IPS-18c (cell line): ENCODE data around the gene SCAPER.
"Not testable (repeated sequence)": the region's sequence is repeated elsewhere in the genome, so short reads cannot be mapped to it uniquely, and the experiment has no call there.

Experiments used
- H3K4me3 ChIP-seq: 2 replicates; pipeline ENCODE4 v1.7.0; 2013; ENCODE audit warnings: low read depth, mild to moderate bottlenecking, low read length, moderate library complexity; ENCODE audit not compliant: insufficient read depth
- H3K9me3 ChIP-seq: one replicate; pipeline ENCODE4 v1.6.1; 2013; ENCODE audit warnings: mild to moderate bottlenecking, low read length, moderate library complexity; ENCODE audit not compliant: control insufficient read depth, insufficient read depth

SCAPER gene

DNA sequence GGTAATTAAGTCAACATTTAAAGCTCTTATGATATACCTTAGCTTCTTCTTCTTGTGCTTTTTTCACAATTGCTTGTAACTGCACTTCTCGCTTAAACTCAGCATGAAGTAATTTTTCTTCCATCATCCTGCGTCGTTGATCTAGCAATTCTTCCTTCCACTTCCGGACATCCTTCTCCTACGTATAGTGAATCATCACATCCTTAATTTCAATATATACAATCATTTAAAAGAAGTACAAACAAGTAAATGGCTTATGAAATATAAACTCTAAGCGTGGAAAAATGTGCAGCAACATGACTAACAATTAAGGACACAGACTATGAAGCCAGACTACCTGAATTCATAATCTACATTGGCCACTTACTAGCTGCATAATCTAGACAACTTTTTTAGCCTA lies 151.4 kb downstream of the SCAPER start:
- Histone ChIP-seq H3K4me3 (no peak overlapping the region), H3K9me3 (no peaks in the 10 kb centered on the region)

DNA sequence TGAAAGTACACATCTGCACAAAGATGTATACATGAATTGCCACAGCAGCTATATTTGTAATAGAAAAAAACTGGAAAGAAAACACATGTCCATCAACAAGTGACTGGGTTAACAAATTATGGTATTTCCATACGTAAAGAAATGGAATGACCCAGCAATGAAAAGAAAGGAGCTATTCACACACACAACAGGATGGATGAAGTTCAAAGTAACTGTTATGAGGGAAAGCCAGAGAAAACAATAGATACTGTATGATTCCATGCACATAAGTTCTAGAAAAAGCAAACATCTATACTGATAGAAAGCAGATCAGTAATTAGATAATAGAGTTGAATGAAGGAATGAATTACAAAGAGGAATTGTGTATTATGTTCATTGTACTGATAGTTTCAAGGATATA lies 152.0 kb downstream of the SCAPER start:
- Histone ChIP-seq H3K9me3 (no peaks in the 10 kb centered on the region), H3K4me3 (no peak overlapping the region)

DNA sequence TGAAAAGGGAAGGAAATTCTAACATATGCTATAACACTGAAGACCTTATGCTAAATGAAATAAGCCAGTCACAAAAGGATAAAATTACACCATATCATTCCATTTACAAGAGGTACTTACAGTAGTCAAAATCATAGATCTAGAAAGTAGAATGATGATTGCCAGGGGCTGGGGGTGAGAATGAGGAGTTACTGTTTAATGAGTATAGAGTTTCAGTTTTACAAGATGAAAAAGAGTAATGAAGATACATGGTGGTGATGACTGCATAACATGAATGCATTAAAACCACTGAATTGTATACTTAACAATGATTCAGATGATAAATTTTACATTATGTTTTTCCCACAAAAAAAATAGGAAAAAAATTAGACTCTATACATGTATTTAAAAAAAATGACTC lies 152.6 kb downstream of the SCAPER start:
- H3K4me3 ChIP-seq = no peak overlapping the region
- no peaks in the 10 kb centered on the region for H3K9me3 ChIP-seq

DNA sequence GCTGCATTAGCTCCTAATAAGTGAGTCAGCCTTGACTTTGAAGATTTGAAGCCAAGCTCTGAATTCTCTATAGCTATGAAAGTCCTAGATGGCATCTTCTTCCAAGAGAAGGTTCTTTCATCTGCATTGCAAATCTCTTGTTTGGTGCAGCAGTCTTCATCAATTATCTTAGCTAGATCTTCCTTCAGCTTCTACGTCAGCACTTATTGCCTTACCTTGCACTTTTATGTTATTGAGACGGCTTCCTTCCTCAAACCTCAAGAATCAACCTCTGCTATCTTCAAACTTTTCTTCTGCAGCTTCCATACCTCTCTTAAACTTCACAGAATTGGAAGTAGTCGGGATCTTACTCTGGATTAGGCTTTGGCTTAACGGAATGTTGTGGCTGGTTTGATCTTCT lies 167.6 kb downstream of the SCAPER start:
- Histone ChIP-seq H3K9me3 (peaks cover 6% of the 10 kb centered on the region), H3K4me3 (no peak overlapping the region)

DNA sequence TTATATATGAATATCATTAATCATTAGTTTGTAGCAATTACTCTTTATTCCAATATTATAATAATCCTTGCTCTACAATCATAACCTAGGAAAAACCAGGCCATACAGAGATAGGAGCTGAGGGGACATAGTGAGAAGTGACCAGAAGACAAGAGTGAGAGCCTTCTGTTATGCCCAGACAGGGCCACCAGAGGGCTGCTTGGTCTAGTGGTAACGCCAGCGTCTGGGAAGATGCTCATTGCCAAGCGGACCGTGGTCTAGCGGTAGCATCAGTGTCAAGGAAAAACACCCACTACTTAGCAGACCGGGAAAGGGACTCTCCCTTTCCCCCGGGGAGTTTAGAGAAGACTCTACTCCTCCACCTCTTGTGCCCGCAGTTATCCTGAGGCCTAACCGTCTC lies 172.8 kb downstream of the SCAPER start:
- H3K9me3 ChIP-seq, H3K4me3 ChIP-seq: not testable (repeated sequence)

DNA sequence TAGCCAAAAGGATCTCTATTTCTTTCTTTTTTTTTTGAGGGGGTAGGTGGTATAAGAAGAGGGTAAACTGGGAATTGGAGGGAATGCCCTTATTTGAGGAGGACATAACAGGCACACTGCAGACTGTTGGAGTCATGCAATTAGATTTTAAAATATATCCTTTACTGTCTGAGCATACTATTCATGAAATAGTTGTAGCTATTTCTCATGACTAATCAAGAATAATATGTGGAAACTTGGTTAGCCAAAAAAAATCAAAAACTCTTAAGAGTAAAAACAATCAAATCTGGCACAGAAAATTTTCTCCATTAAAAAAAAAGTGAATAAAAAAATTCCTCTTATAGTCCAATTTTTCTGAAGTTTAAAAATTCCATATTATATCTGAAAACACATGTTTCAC lies 174.9 kb downstream of the SCAPER start:
- H3K9me3 ChIP-seq = peaks cover 4% of the 10 kb centered on the region
- no peak overlapping the region for H3K4me3 ChIP-seq

DNA sequence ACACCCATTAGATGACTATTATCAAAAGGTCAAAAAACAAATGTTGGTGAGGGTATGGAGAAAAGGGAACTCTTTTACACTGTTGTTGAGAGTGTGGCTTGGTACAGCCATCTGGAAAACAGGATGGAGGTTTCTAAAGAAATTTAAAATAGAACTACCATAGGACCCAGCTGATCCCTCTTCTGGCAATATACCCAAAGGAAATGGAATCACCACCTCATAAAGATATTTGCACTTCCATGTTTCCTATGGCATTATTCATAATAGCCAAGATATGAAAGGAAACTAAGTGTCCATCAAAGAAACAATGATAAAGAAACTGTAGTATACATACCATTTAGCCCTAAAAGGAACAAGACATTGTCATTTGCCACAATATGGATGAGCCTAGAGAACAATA lies 186.3 kb downstream of the SCAPER start:
- Histone ChIP-seq H3K9me3 (no peaks in the 10 kb centered on the region), H3K4me3 (no peak overlapping the region)

DNA sequence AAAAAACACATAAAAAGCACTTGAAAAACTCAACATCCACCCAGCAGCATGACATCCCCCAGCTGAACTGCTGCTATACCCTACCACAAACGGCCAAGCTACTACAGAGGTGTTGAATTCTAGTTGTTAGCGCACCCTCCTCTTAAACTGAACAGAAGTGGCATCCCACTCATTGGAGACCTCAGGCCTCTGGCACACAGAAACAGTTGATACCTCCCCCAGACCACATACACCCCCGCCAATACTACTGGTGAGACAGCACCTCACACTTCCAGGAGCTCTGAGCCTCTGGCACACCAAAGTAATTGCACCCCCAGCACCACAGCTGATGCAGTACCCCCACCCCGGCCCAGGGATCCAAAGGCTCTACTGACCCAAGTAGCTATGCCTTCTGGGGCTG lies 190.2 kb downstream of the SCAPER start:
- no peaks in the 10 kb centered on the region for H3K9me3 ChIP-seq

DNA sequence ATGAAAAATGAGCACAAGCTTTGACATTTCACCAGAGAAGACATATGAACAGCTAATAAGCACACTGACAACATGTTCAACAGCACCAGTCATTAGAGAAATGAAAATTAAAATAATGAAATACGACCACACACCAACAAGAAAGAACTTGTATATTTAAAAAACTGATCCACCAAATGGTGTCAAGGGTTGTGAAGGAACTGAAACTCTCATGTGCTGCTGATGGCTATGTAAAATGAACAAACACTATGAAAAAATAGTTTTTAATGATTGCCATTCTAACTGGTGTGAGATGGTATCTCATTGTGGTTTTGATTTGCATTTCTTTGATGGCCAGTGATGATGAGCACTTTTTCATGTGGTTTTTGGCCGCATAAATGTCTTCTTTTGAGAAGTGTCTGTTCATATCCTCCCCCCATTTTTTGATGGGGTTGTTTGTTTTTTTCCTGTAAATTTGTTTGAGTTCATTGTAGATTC lies 193.8 kb downstream of the SCAPER start:
- Histone ChIP-seq H3K4me3 (no peak overlapping the region), H3K9me3 (peaks cover 2% of the 10 kb centered on the region)

More for the DNA sequence above, 190.2 kb downstream of the SCAPER start:
- no peak overlapping the region for H3K4me3 ChIP-seq

DNA sequence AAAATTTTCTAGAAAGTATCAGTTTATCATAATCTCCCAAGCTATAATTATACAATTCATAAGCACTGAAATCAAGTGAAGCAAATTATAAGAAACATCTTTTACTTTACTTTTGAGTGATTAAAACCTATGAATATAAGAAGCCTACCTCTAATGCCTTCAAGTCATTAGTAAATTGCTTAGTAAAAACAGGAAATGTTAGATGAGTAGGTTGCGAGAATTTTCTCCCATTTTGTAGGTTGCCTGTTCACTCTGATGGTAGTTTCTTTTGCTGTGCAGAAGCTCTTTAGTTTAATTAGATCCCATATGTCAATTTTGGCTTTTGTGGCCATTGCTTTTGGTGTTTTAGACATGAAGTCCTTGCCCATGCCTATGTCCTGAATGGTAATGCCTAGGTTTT lies 201.1 kb downstream of the SCAPER start:
- H3K4me3 ChIP-seq, H3K9me3 ChIP-seq: not testable (repeated sequence)

DNA sequence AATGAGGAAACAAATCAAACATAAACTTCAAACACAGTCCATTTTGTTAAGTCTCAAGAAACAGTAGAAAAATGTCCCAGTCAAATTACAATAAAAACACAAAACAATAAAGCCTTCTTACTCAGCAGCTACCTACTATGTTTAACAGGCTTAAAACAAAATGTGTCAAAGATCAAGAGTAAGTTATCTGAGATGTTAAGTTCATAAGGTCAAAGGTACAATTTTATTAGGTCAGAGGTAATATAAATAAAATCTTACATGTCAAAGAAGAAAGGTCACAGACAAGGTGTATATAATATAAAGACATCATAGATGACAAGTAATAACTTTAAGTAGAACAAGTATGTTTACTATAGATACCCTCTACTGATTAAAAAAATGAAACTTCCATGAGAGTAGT lies 208.3 kb downstream of the SCAPER start:
- no peak overlapping the region for H3K4me3 ChIP-seq
- H3K9me3 ChIP-seq = no peaks in the 10 kb centered on the region

DNA sequence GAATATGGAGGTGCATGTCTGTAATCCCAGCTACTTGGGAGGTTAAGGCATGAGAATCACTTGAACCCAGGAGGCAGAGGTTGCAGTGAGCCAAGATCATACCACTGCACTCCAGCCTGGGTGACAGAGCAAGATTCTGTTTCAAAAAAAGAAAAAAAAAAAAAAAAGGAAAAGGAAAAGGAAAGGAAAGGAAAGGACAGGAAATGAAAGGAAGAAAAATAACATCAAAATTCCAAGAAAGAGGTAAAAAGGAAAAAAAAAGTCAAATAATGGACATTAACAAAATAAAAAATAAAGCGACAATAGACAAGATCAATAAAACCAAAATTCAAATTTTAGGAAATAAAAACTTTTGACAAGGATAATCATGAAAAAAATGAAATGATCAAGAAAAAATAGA lies 212.6 kb downstream of the SCAPER start:
- H3K4me3 ChIP-seq = not testable (repeated sequence)

DNA sequence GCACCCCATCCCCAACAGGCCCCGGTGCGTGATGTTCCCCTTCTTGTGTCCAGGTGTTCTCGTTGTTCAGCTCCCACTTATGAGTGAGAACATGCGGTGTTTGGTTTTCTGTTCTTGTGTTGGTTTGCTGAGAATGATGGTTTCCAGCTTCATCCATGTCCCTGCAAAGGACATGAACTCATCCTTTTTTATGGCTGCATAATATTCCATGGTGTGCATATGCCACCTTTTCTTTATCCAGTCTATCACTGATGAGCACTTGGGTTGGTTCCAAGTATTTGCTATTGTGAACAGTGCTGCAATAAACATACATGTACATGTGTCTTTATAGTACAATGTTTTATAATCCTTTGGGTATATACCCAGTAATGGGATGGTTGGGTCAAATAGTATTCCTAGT lies 217.5 kb downstream of the SCAPER start:
- not testable (repeated sequence) for H3K4me3 ChIP-seq, H3K9me3 ChIP-seq

More for the DNA sequence above, 212.6 kb downstream of the SCAPER start:
- H3K9me3 ChIP-seq = not testable (repeated sequence)

DNA sequence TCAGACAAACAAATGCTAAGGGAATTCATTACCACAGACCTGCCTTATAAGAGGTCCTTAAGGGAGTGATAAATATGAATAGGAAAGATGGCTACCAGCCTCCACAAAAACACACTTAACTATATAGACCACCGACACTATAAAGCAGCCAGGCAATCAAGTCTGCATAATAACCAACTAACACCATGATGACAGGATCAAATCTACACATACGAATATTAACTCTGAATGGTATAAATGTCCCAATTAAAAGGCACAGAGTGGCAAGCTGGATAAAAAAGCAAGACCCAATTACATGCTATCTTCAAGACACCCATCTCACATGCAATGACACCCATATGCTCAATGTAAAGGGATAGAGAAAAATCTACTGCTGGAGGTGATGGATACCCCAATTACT lies 221.1 kb downstream of the SCAPER start:
- Histone ChIP-seq H3K4me3 (no peak overlapping the region), H3K9me3 (no peaks in the 10 kb centered on the region)

DNA sequence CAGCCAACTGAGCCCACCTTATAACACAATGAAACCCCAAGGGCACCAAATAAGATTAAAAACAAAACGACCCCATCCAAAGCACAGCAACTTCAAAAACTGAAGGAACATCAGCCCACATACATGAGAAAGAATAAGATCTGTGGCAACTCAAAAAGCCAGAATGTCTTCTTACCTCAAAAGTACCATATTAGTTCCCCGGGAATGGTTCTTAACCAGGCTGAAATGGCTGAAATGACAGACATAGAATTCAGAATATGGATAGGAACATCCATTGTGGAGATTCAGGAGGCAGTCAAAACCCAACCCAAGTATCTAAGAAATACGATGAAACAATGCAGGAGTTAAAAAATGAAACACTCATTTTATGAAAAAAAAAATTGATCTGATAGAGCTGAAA lies 222.3 kb downstream of the SCAPER start:
- Histone ChIP-seq H3K9me3 (no peaks in the 10 kb centered on the region), H3K4me3 (no peak overlapping the region)

DNA sequence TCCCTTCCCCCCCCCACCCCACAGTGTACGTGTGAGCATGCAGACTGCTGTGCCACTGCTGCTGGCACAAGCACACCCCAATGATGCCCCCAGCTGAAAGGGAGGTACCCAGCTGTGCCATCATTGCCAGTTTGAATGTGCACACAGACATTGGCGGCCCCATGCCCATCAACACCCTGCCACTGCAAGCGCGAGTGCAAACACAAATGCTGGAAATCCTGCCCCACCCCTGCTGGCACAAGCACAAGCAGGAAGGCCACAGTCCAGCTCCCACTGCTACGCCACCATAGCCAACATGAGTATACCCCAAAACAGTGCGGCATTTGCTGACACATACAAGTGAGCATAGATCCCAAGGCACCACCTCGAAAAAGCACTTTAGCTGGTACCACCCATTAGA lies 222.9 kb downstream of the SCAPER start:
- Histone ChIP-seq H3K4me3 (no peak overlapping the region), H3K9me3 (no peaks in the 10 kb centered on the region)

DNA sequence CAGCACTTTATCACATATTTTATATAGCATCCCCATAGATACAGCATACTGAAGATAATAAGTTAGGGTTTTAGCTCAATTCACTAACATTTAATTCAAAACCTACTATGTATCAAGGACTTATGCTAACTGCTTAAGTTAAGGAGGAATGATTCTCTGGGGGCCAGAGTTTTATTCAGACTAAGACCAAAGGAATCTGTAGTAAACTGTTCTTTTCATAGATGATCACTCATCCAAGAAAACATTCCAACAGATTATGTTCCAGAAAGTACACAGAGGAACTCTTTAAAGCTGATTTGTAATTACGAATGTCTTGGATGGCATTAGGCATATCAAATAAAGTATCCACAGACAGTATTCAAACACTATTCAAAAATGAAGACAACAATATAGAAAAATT lies 226.4 kb downstream of the SCAPER start:
- Histone ChIP-seq H3K9me3 (no peaks in the 10 kb centered on the region), H3K4me3 (no peak overlapping the region)

DNA sequence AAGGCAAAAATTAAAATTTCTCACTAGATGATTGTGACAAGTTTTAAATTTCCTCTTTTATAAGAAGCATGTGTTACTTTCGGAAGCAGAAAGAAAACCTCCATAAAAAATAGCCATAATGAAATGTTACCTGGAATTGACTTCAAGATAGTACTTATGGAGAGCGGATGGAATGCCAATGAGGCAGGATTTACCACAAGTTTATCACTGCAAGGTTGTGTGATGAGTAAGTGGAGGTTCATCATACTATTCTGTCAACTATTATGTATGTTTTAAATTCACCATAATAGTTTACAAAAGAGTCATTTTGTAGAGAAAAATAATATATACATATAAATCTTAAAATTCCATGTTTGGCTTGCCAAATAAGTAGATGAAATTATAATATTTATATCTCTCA lies 230.3 kb downstream of the SCAPER start:
- Histone ChIP-seq H3K4me3 (no peak overlapping the region), H3K9me3 (no peaks in the 10 kb centered on the region)

DNA sequence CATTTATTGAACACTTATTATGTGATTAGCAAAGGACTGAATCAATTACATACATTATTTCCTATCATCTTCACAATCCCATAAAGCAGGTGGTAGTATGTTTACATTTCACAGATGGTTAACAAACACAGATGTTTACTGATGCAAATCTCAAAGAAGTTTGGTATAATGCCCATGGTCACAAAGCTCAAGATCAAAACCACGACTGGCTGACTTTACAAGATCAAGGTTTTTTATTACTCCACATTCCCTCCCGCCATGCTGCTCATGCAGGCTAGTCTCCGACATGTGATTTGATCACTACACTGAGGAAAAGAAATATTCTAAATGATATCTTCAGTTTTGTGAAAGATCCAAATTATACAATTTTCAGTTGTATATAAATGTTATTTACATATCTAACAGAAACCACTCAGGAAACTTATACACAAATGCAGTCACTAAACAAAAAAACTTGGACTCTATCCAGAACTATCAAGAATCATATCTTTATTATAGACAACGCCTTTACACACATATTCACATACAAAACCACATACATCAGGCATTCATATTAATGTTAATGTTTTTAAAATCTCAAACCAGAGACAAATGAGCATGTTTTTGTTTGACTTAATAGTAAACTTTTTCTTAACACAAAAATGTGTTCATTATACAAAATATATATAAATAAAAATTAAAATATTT lies 235.5 kb downstream of the SCAPER start:
- Histone ChIP-seq H3K4me3 (no peak overlapping the region), H3K9me3 (no peaks in the 10 kb centered on the region)
